Kidney glomerular epithelial cell (primary cell): ENCODE results near the gene GRIN2D.

Experiments
- DNase-seq: peaks from one replicate; lab custom pipeline; 2025; lab: John Stamatoyannopoulos, UW

Gene GRIN2D

GRCh38 chr19:48393559-48394330, at the start of gene GRIN2D:
Gene GRIN2D (plus strand): TSS chr19:48393668. CDS start chr19:48398393, 4,725 bp downstream.
- DNase-seq, result no peak

GRCh38 chr19:48344892-48345291, 48.6 kb upstream of the GRIN2D start:
- DNase-seq, result no peak

- no peak for DNase-seq
Measured at GRCh38 chr19:48346191-48346590, 47.3 kb upstream of the GRIN2D start.

GRCh38 chr19:48348045-48348444, 45.4 kb upstream of the GRIN2D start:
- DNase-seq, result no peak

- no peak for DNase-seq
Measured at GRCh38 chr19:48348737-48349136, 44.7 kb upstream of the GRIN2D start.

- no peak for DNase-seq
Measured at GRCh38 chr19:48350856-48351255, 42.6 kb upstream of the GRIN2D start.

- peak; percentile 2 for DNase-seq
Measured at GRCh38 chr19:48351341-48351752, 42.1 kb upstream of the GRIN2D start.

- DNase-seq, result no peak
Measured at GRCh38 chr19:48353677-48354076, 39.8 kb upstream of the GRIN2D start.

- no peak for DNase-seq
Measured at GRCh38 chr19:48354332-48354992, 39.0 kb upstream of the GRIN2D start.

- DNase-seq, result no peak
Measured at GRCh38 chr19:48355365-48355954, 38.0 kb upstream of the GRIN2D start.

- DNase-seq, result no peak
Measured at GRCh38 chr19:48359123-48359522, 34.3 kb upstream of the GRIN2D start.

- DNase-seq, result no peak
Measured at GRCh38 chr19:48361912-48362311, 31.6 kb upstream of the GRIN2D start.

- peak; percentile 88 for DNase-seq
Measured at GRCh38 chr19:48362716-48363499, 30.6 kb upstream of the GRIN2D start.

- no peak for DNase-seq
Measured at GRCh38 chr19:48363500-48363809, 30.0 kb upstream of the GRIN2D start.

- DNase-seq, result peak; percentile 100
Measured at GRCh38 chr19:48363810-48364597, 29.5 kb upstream of the GRIN2D start, which contains the start of the genes SYNGR4 and TMEM143. Gene SYNGR4 (plus strand): TSS chr19:48364367. CDS start chr19:48365843, 1,476 bp downstream. Gene TMEM143 (minus strand): TSS chr19:48363940. CDS start chr19:48363920, 20 bp downstream.

- DNase-seq, result no peak
Measured at GRCh38 chr19:48364598-48365348, 28.7 kb upstream of the GRIN2D start.

- no peak for DNase-seq
Measured at GRCh38 chr19:48365602-48366001, 27.9 kb upstream of the GRIN2D start.

GRCh38 chr19:48367855-48368254, 25.6 kb upstream of the GRIN2D start:
- no peak for DNase-seq

GRCh38 chr19:48368936-48369335, 24.5 kb upstream of the GRIN2D start:
- no peak for DNase-seq

GRCh38 chr19:48370955-48371354, 22.5 kb upstream of the GRIN2D start:
- DNase-seq, result no peak

- no peak for DNase-seq
Measured at GRCh38 chr19:48371367-48371766, 22.1 kb upstream of the GRIN2D start.
